K562 (cell line): ENCODE results near the gene OR2A25. TPM values are rescaled to one million over a fixed set of nuclear protein-coding genes. Genes with fewer than 3 reads are reported as not detected.

ENCODE experiments used
- ATAC-seq: fragments of 200-7000 bp; cut with Tn5 transposase; 3 replicates; pipeline ENCODE4 v1.9.1; 2020; ENCODE audit warnings: moderate library complexity
- BruUV-seq: library from RNA; stranded (reverse); fragments of 400-500 nt; replicated peaks from 2 replicates; lab custom pipeline; 2021; lab: Mats Ljungman, UMichigan
- CTCF ChIA-PET: fragments of 300-600 bp; formaldehyde crosslinking; extraction: SDS; loops from one replicate; lab custom pipeline; 2021; ENCODE audit warnings: low intra/inter-chr PET ratio; lab: Yijun Ruan, JAX
- POLR2A ChIA-PET: fragments of 300-600, 350-650 bp; sonication (Branson Sonifier 250); formaldehyde crosslinking; extraction: SDS; loops from one replicate; lab custom pipeline; 2021; ENCODE audit warnings: antibody characterized with exemption, inconsistent platforms; lab: Yijun Ruan, JAX
- DNase-seq, 4 experiments: peaks; one replicate each; pipeline versions ENCODE4 v3.0.0 to v3.0.0-alpha.2; 2011 to 2018; ENCODE audit warnings: low spot score in 3 of 4, mixed read lengths in 3 of 4; ENCODE audit errors: extremely low read depth in 1 of 4
- FAIRE-seq: peaks from 2 replicates; lab custom pipeline; 2011; peaks lifted over from hg19 to GRCh38; lab: Jason Lieb, UNC
- H2AFZ ChIP-seq: 2 replicates; pipeline ENCODE4 v1.6.0; 2011; ENCODE audit warnings: low read depth, low read length, control low read depth, inconsistent platforms
- H3K27ac ChIP-seq: fragments of 200-600 bp; 3 replicates; pipeline ENCODE4 v1.8.0; 2011; ENCODE audit warnings: low read depth, mild to moderate bottlenecking, control low read depth, inconsistent platforms, low read length, moderate library complexity, mixed read lengths; ENCODE audit errors: extremely low read depth
- H3K27me3 ChIP-seq, 2 experiments: fragments of 300-600 bp in 1 of 2; 2 replicates in 1 of 2; 3 replicates in 1 of 2; pipeline versions ENCODE4 v1.6.0 to v1.8.0; 2011; ENCODE audit warnings: inconsistent platforms in 2 of 2, low read length in 2 of 2, mild to moderate bottlenecking in 1 of 2, mixed read lengths in 1 of 2, moderate library complexity in 1 of 2; ENCODE audit not compliant: control insufficient read depth in 2 of 2, insufficient read depth in 2 of 2
- H3K36me3 ChIP-seq: fragments of 300-600 bp; 3 replicates; pipeline ENCODE4 v1.8.0; 2011; ENCODE audit warnings: mild to moderate bottlenecking, low read length, inconsistent platforms; ENCODE audit not compliant: control insufficient read depth, insufficient read depth
- H3K4me1 ChIP-seq, 2 experiments: fragments of 200-600 bp in 1 of 2; replicated peaks in 1 of 2; 2 replicates in 1 of 2; 3 replicates in 1 of 2; pipeline versions ENCODE4 v1.5.1 to v1.8.0; 2011; ENCODE audit warnings: inconsistent platforms in 2 of 2, low read length in 2 of 2, mild to moderate bottlenecking in 1 of 2, mixed read lengths in 1 of 2, moderate library complexity in 1 of 2; ENCODE audit not compliant: control insufficient read depth in 2 of 2, insufficient read depth in 2 of 2
- H3K4me2 ChIP-seq: 2 replicates; pipeline ENCODE4 v1.6.1; 2011; ENCODE audit warnings: low read length, control low read depth, inconsistent platforms, mixed read lengths; ENCODE audit not compliant: insufficient read depth
- H3K4me3 ChIP-seq: fragments of 200-600 bp; sonication (generic), shearing (Covaris generic); 2 replicates; pipeline ENCODE4 v1.5.1; 2016; ENCODE audit warnings: control low read depth, inconsistent platforms
- H3K79me2 ChIP-seq: fragments of 200-600 bp; 3 replicates; pipeline ENCODE4 v1.8.0; 2011; ENCODE audit warnings: low read length, inconsistent platforms; ENCODE audit not compliant: control insufficient read depth, insufficient read depth
- H3K9ac ChIP-seq, 2 experiments: 2 replicates each; pipeline versions ENCODE4 v1.6.0 to v1.6.1; 2011; ENCODE audit warnings: low read depth in 2 of 2, low read length in 2 of 2, control low read depth in 1 of 2, inconsistent platforms in 1 of 2, mild to moderate bottlenecking in 1 of 2, mixed read lengths in 1 of 2; ENCODE audit not compliant: insufficient read depth in 1 of 2
- H3K9me1 ChIP-seq: one replicate; pipeline ENCODE4 v1.6.0; 2011; ENCODE audit warnings: inconsistent platforms, mild to moderate bottlenecking, low read length, moderate library complexity; ENCODE audit not compliant: control insufficient read depth, insufficient read depth
- H3K9me3 ChIP-seq: replicated peaks from 2 replicates; pipeline ENCODE4 v1.5.1; 2011; ENCODE audit warnings: low read depth, low read length, inconsistent platforms; ENCODE audit not compliant: control insufficient read depth, insufficient read depth
- H4K20me1 ChIP-seq: replicated peaks from 2 replicates; pipeline ENCODE4 v1.6.1; 2011; ENCODE audit warnings: low read length, inconsistent platforms, mixed read lengths; ENCODE audit not compliant: control insufficient read depth, insufficient read depth
- NFIC ChIP-seq: fragments of 450-650 bp; IDR thresholded peaks from 2 replicates; pipeline ENCODE4 v1.6.1; 2017; ENCODE audit warnings: mild to moderate bottlenecking, inconsistent platforms
- NFIX ChIP-seq: fragments of 250-450 bp; sonication (Bioruptor Pico); IDR thresholded peaks from 2 replicates; pipeline ENCODE4 v1.4.0; 2020; ENCODE audit warnings: low read depth, mild to moderate bottlenecking, moderate library complexity
- SIX5 ChIP-seq, 2 experiments: IDR thresholded peaks; 2 replicates each; pipeline ENCODE4 v1.6.1; 2011; ENCODE audit warnings: low read length in 2 of 2, borderline replicate concordance in 1 of 2, low read depth in 1 of 2, mild to moderate bottlenecking in 1 of 2, moderate library complexity in 1 of 2; ENCODE audit not compliant: insufficient read depth in 1 of 2
- SMAD1 ChIP-seq: fragments of 150-350 bp; IDR thresholded peaks from 2 replicates; pipeline ENCODE4 v1.6.1; 2014; ENCODE audit warnings: low read length, low read depth; ENCODE audit not compliant: partially characterized antibody
- ZBTB9 ChIP-seq: fragments of 450-650 bp; formaldehyde crosslinking; IDR thresholded peaks from 2 replicates; pipeline ENCODE4 v1.4.0; 2020; ENCODE audit warnings: mild to moderate bottlenecking, moderate library complexity
- ZNF253 ChIP-seq: fragments of 250-450 bp; sonication (Bioruptor Pico); conservative IDR thresholded peaks from 2 replicates; pipeline ENCODE4 v1.6.1; 2021; ENCODE audit warnings: mild to moderate bottlenecking
- ZNF3 ChIP-seq: fragments of 250-450 bp; sonication (Bioruptor Pico); IDR thresholded peaks from 2 replicates; pipeline ENCODE4 v1.5.0; 2021; ENCODE audit warnings: mild to moderate bottlenecking, moderate library complexity
- WGBS: fragments of 100-300 bp; shearing (Covaris generic); methylation state at CpG from one replicate; pipeline ENCODE4 v1.1.6; 2016; ENCODE audit warnings: low coverage, mixed read lengths; ENCODE audit not compliant: insufficient coverage; ENCODE audit errors: missing lambda C conversion rate; 5-methylcytosine and 5-hydroxymethylcytosine counted together
- in situ Hi-C: fragments of 300-500 bp; cut with MboI; formaldehyde crosslinking; loops from 4 replicates; pipeline ENCODE4 v1.15.0; 2018; ENCODE audit warnings: inconsistent platforms, mixed read lengths
- intact Hi-C: fragments of 100-400 bp; cut with micrococcal nuclease; formaldehyde crosslinking; loops from 2 replicates; pipeline ENCODE4 v1.14.2; 2022
- polyA plus RNA-seq, 8 experiments: library from polyadenylated mRNA; depleted of rRNA in 4 of 8; stranded (reverse) in 5 of 8; unstranded in 3 of 8; fragments of >200 nt; fragmentation: Nextera tagmentation in 2 of 8; fragmentation: Illumina TruSeq in 1 of 8; extraction: Ambion mirVana in 2 of 8; extraction: Trizol in 1 of 8; gene quantifications; 2 replicates each; pipeline versions ENCODE4 v1.2.1 to v1.2.3, GENCODE V29; 2011 to 2014; ENCODE audit warnings: inconsistent platforms in 1 of 8, missing spikeins in 1 of 8
- total RNA-seq, 7 experiments: library from RNA; depleted of rRNA in 6 of 7; stranded (reverse); fragments of >200 nt in 6 of 7; fragmentation: Illumina TruSeq in 2 of 7; extraction: Trizol in 2 of 7; gene quantifications; 2 replicates each; pipeline versions ENCODE4 v1.2.1 to v1.2.3, GENCODE V29; 2011 to 2021; ENCODE audit warnings: low replicate concordance in 1 of 7
- TF ChIP-seq, protein P1 (sequence below): sonication (generic); formaldehyde crosslinking; IDR thresholded peaks from 2 replicates; pipeline ENCODE4 v1.9.0; 2022; ENCODE audit warnings: mild to moderate bottlenecking, missing genetic modification reagents

The OR2A25 gene
- total and polyA plus RNA-seq, 9 of the 15 experiments (the other 6 are each of a cell fraction or from before 2014, with no cell fraction given) = not detected

DNA sequence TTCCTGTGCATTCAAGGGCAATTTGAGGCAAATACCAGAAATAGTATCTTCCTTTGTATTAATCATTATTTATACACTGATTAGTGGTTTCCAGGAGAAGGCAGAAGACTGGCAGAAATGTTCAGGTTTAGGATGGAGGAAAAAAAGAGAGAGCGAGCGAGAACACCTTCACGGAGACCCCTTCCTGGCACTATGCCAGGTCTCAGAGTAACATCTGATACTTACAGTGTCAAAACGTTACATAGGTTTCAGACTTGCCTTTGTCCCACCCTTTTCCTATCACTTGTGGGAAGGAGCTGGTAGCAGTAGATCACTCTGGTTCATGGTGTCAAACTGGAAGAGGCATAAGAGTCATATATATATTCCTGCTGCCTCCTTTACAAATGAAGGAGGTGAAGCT, 17.1 kb downstream of the OR2A25 start:
- H3K4me2 ChIP-seq = no peak overlapping the region
- no peaks in the 10 kb centered on the region for H3K9me3 ChIP-seq
- no peaks in the 10 kb centered on the region for H3K4me1 ChIP-seq
- no peak overlapping the region for H3K4me3 ChIP-seq
- CTCF ChIA-PET = no interaction called here
- no peak overlapping the region for H3K9ac ChIP-seq
- no peaks in the 10 kb centered on the region for H3K27me3 ChIP-seq
- H3K79me2 ChIP-seq = no peaks in the 10 kb centered on the region
- no peaks in the 10 kb centered on the region for H4K20me1 ChIP-seq
- intact Hi-C loops = no loop called here
- ATAC-seq = no peak
- in situ Hi-C loops = no loop called here
- TF ChIP-seq SIX5 (IDR thresholded peaks at IDR 0.05; ENCODE audit: borderline replicate concordance in 1 of 2, insufficient read depth in 1 of 2, low read depth in 1 of 2, low read length in 2 of 2) (no peak), NFIX (CRISPR knock-in tag) (peak; percentile 89), ZNF253 (no peak), ZBTB9 (CRISPR knock-in tag) (no peak), ZNF3 (CRISPR knock-in tag) (no peak), NFIC (peak; percentile 98), SMAD1 (peak; percentile 67)
- TF ChIP-seq, protein P1, sequence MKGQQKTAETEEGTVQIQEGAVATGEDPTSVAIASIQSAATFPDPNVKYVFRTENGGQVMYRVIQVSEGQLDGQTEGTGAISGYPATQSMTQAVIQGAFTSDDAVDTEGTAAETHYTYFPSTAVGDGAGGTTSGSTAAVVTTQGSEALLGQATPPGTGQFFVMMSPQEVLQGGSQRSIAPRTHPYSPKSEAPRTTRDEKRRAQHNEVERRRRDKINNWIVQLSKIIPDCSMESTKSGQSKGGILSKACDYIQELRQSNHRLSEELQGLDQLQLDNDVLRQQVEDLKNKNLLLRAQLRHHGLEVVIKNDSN (CRISPR knock-in tag) = no peak
- H3K27ac ChIP-seq = no peak overlapping the region
- POLR2A ChIA-PET = no interaction called here
- FAIRE-seq = no peak
- no peak for DNase-seq
- no peaks in the 10 kb centered on the region for H3K36me3 ChIP-seq
- no peak overlapping the region for H2AFZ ChIP-seq
- no peaks in the 10 kb centered on the region for H3K9me1 ChIP-seq
- WGBS = 5% methylated on average over 4 of the region's 4 CpGs
- BruUV-seq = no TSS peak
